ENCODE data around the gene NABP2. TPM values are rescaled to one million over a fixed set of nuclear protein-coding genes. Genes with fewer than 3 reads are reported as not detected.

NABP2 gene
- 27.9 and 40.9 TPM in 2 replicates for total RNA-seq (ENCODE audit: low replicate concordance)

GRCh38 chr12:56224102-56224701 is at the start of gene NABP2:
TSS of gene NABP2 (plus strand) at chr12:56224342. CDS start at chr12:56224857, 515 bp downstream.
- peak within 1 kb of the TSS; percentile 64 for H3K9ac ChIP-seq
- H3K9me3 ChIP-seq (ENCODE audit: low read depth), result no peaks in the 10 kb centered on the region
- H3K27ac Mint-ChIP-seq, result peak within 1 kb of the TSS; percentile 91
- peak within 1 kb of the TSS; percentile 89 for H3K4me2 ChIP-seq
- H3K4me3 Mint-ChIP-seq, result peak within 1 kb of the TSS; percentile 98
- peaks cover 12% of the 10 kb centered on the region for H4K20me1 ChIP-seq (ENCODE audit: low read depth)
- H3K36me3 ChIP-seq, result no peaks in the 10 kb centered on the region
- peaks cover 5% of the 10 kb centered on the region for H3K27me3 Mint-ChIP-seq (ENCODE audit: insufficient read depth, low read depth)
- H3K36me3 Mint-ChIP-seq, result peaks cover 4% of the 10 kb centered on the region
- H3K27ac ChIP-seq, result peak within 1 kb of the TSS; percentile 89
- DNase-seq (ENCODE audit: low spot score), result peak; percentile 99
- H3K79me2 ChIP-seq (ENCODE audit: low read depth), result peaks cover 40% of the 10 kb centered on the region
- peak within 1 kb of the TSS; percentile 78 for H3K4me3 ChIP-seq
- H3F3A ChIP-seq (ENCODE audit: low read depth), result peaks cover 36% of the 10 kb centered on the region
- H3K9me3 Mint-ChIP-seq, result no peaks in the 10 kb centered on the region
- H3K4me1 ChIP-seq, result peaks cover 22% of the 10 kb centered on the region
- TF ChIP-seq CTCF (IDR thresholded peaks at IDR 0.05) (peak; percentile 79), EZH2phosphoT487 (IDR thresholded peaks at IDR 0.05) (no peak)
- H3K4me1 Mint-ChIP-seq, result peaks cover 36% of the 10 kb centered on the region
- H3K27me3 ChIP-seq, result no peaks in the 10 kb centered on the region
- H2AFZ ChIP-seq (replicated peaks), result peak within 1 kb of the TSS; percentile 88

- H3K36me3 ChIP-seq, result peaks cover 25% of the 10 kb centered on the region
- peaks cover 3% of the 10 kb centered on the region for H3K27me3 Mint-ChIP-seq (ENCODE audit: insufficient read depth, low read depth)
- no peak for TF ChIP-seq EZH2 (IDR thresholded peaks at IDR 0.05)
- no peak for TF ChIP-seq EZH2phosphoT487 (IDR thresholded peaks at IDR 0.05)
- TF ChIP-seq CTCF (IDR thresholded peaks at IDR 0.05), result no peak
- no peaks in the 10 kb centered on the region for H3K9me3 Mint-ChIP-seq
- no peak overlapping the region for H3K4me3 Mint-ChIP-seq
- H3K27ac Mint-ChIP-seq, result no peak overlapping the region
- H3K79me2 ChIP-seq (ENCODE audit: low read depth), result no peaks in the 10 kb centered on the region
- no peak for DNase-seq (ENCODE audit: low spot score)
- no peak overlapping the region for H3K9ac ChIP-seq
- no peak overlapping the region for H2AFZ ChIP-seq (replicated peaks)
- H3K27ac ChIP-seq, result no peak overlapping the region
- peaks cover 59% of the 10 kb centered on the region for H3K36me3 Mint-ChIP-seq
- H4K20me1 ChIP-seq (ENCODE audit: low read depth), result no peaks in the 10 kb centered on the region
- H3K4me3 ChIP-seq, result no peak overlapping the region
- H3K4me2 ChIP-seq, result no peak overlapping the region
- no peaks in the 10 kb centered on the region for H3K9me3 ChIP-seq (ENCODE audit: low read depth)
- no peaks in the 10 kb centered on the region for H3K4me1 Mint-ChIP-seq
- H3K27me3 ChIP-seq, result no peaks in the 10 kb centered on the region
- no peaks in the 10 kb centered on the region for H3K4me1 ChIP-seq
- no peaks in the 10 kb centered on the region for H3F3A ChIP-seq (ENCODE audit: low read depth)
Observed at GRCh38 chr12:56178347-56178746, 45.8 kb upstream of the NABP2 start.

- Histone ChIP-seq H2AFZ (replicated peaks) (no peak overlapping the region), H3K36me3 (peaks cover 25% of the 10 kb centered on the region), H3K79me2 (ENCODE audit: low read depth) (peaks cover 49% of the 10 kb centered on the region), H3K4me3 (no peak overlapping the region), H3K27me3 (no peaks in the 10 kb centered on the region), H3K9me3 (ENCODE audit: low read depth) (no peaks in the 10 kb centered on the region), H3K4me1 (peaks cover 10% of the 10 kb centered on the region), H3K9ac (no peak overlapping the region), H3K27ac (no peak overlapping the region), H3K4me2 (peak overlapping the region; percentile 93), H3F3A (ENCODE audit: low read depth) (peaks cover 36% of the 10 kb centered on the region), H4K20me1 (ENCODE audit: low read depth) (peaks cover 20% of the 10 kb centered on the region)
- H3K36me3 Mint-ChIP-seq, result peaks cover 23% of the 10 kb centered on the region
- peaks cover 9% of the 10 kb centered on the region for H3K9me3 Mint-ChIP-seq
- peak overlapping the region; percentile 70 for H3K4me3 Mint-ChIP-seq
- no peak overlapping the region for H3K27ac Mint-ChIP-seq
- no peak for TF ChIP-seq EZH2phosphoT487 (IDR thresholded peaks at IDR 0.05)
- no peak for TF ChIP-seq CTCF (IDR thresholded peaks at IDR 0.05)
- TF ChIP-seq EZH2 (IDR thresholded peaks at IDR 0.05), result no peak
- H3K27me3 Mint-ChIP-seq (ENCODE audit: insufficient read depth, low read depth), result peaks cover 18% of the 10 kb centered on the region
- H3K4me1 Mint-ChIP-seq, result peaks cover 26% of the 10 kb centered on the region
- no peak for DNase-seq (ENCODE audit: low spot score)
Observed at GRCh38 chr12:56186957-56187356, 37.2 kb upstream of the NABP2 start.
